Endothelial cell of umbilical vein (primary cell): ENCODE results near the gene AUTS2. TPM values are rescaled to one million over a fixed set of nuclear protein-coding genes. Genes with fewer than 3 reads are reported as not detected.

Experiments
- BruUV-seq: library from RNA; stranded (reverse); fragments of 400-500 nt; replicated peaks from 2 replicates; lab custom pipeline; 2021; lab: Mats Ljungman, UMichigan
- CTCF ChIA-PET: fragments of 300-600, 350-600 bp; sonication (Branson Sonifier 250); formaldehyde crosslinking; loops from one replicate; lab custom pipeline; 2021; ENCODE audit warnings: antibody characterized with exemption, inconsistent platforms; lab: Charles Lee
- POLR2A ChIA-PET: fragments of 300-600, 350-600 bp; sonication (Branson Sonifier 250); formaldehyde crosslinking; loops from one replicate; lab custom pipeline; 2021; ENCODE audit warnings: antibody characterized with exemption, inconsistent platforms; lab: Charles Lee
- DNase-seq: peaks from one replicate; pipeline ENCODE4 v3.0.0-alpha.2; 2011; ENCODE audit warnings: low read depth, low spot score
- FAIRE-seq: peaks from 2 replicates; lab custom pipeline; 2011; peaks lifted over from hg19 to GRCh38; lab: Jason Lieb, UNC
- H2AFZ ChIP-seq: 2 replicates; pipeline ENCODE4 v1.6.0; 2012; ENCODE audit warnings: low read depth, low read length, control low read depth, inconsistent platforms
- H3K27ac ChIP-seq: 2 replicates; pipeline ENCODE4 v1.5.1; 2011; ENCODE audit warnings: low read depth, mild to moderate bottlenecking, control low read depth, low read length, moderate library complexity; ENCODE audit not compliant: insufficient read depth
- H3K27me3 ChIP-seq, 2 experiments: 2 replicates each; pipeline versions ENCODE4 v1.6.0 to v1.6.1; 2011; ENCODE audit warnings: low read length in 2 of 2, mixed read lengths in 1 of 2; ENCODE audit not compliant: control insufficient read depth in 2 of 2, insufficient read depth in 2 of 2
- H3K36me3 ChIP-seq, 2 experiments: 2 replicates in 1 of 2; 3 replicates in 1 of 2; pipeline ENCODE4 v1.5.1; 2011; ENCODE audit warnings: low read length in 2 of 2, mild to moderate bottlenecking in 1 of 2, moderate library complexity in 1 of 2; ENCODE audit not compliant: control insufficient read depth in 2 of 2, insufficient read depth in 2 of 2; ENCODE audit errors: extremely low read depth in 1 of 2
- H3K4me1 ChIP-seq: 3 replicates; pipeline ENCODE4 v1.5.1; 2011; ENCODE audit warnings: mild to moderate bottlenecking, low read length; ENCODE audit not compliant: control insufficient read depth, insufficient read depth; ENCODE audit errors: extremely low read depth
- H3K4me2 ChIP-seq: 2 replicates; pipeline ENCODE4 v1.6.1; 2011; ENCODE audit warnings: low read length, control low read depth, mixed read lengths; ENCODE audit not compliant: insufficient read depth
- H3K4me3 ChIP-seq, 3 experiments: fragments of 200-600 bp in 1 of 3; sonication (generic), shearing (Covaris generic) in 1 of 3; replicated peaks in 1 of 3; 2 replicates each; pipeline ENCODE4 v1.5.1; 2011 to 2016; ENCODE audit warnings: control low read depth in 3 of 3, low read length in 3 of 3, mild to moderate bottlenecking in 2 of 3, inconsistent platforms in 1 of 3, low read depth in 1 of 3, moderate library complexity in 1 of 3; ENCODE audit not compliant: insufficient read depth in 1 of 3
- H3K79me2 ChIP-seq: 2 replicates; pipeline ENCODE4 v1.6.0; 2012; ENCODE audit warnings: low read length, inconsistent platforms; ENCODE audit not compliant: control insufficient read depth, insufficient read depth
- H3K9ac ChIP-seq: replicated peaks from 2 replicates; pipeline ENCODE3; 2011; ENCODE audit warnings: low read length, control low read depth; ENCODE audit not compliant: insufficient read depth; ENCODE audit errors: extremely low read depth
- H3K9me1 ChIP-seq: replicated peaks from 3 replicates; pipeline ENCODE4 v1.6.0; 2011; ENCODE audit warnings: mild to moderate bottlenecking, low read length; ENCODE audit not compliant: control insufficient read depth, insufficient read depth; ENCODE audit errors: extremely low read depth
- H3K9me3 ChIP-seq: replicated peaks from 2 replicates; pipeline ENCODE4 v1.5.1; 2012; ENCODE audit warnings: low read length, inconsistent platforms; ENCODE audit not compliant: control insufficient read depth, insufficient read depth
- H4K20me1 ChIP-seq: replicated peaks from 2 replicates; pipeline ENCODE3; 2011; ENCODE audit warnings: mild to moderate bottlenecking, low read length; ENCODE audit not compliant: control insufficient read depth, insufficient read depth; ENCODE audit errors: extremely low read depth
- CTCF ChIP-seq, 2 donors: IDR thresholded peaks; 1 replicate in 1 of 2; 2 replicates in 1 of 2; pipeline ENCODE4 v1.5.1; 2011; ENCODE audit warnings: low read length in 2 of 2, mild to moderate bottlenecking in 2 of 2, moderate library complexity in 2 of 2, control low read depth in 1 of 2, inconsistent platforms in 1 of 2, low read depth in 1 of 2; ENCODE audit not compliant: insufficient read depth in 1 of 2; ENCODE audit errors: extremely low read depth in 1 of 2
- EZH2 ChIP-seq: IDR thresholded peaks from 2 replicates; pipeline ENCODE4 v1.6.1; 2012; ENCODE audit warnings: borderline replicate concordance, low read depth, mild to moderate bottlenecking, moderate library complexity, low read length, inconsistent platforms; ENCODE audit not compliant: severe bottlenecking
- FOS ChIP-seq: IDR thresholded peaks from 2 replicates; pipeline ENCODE4 v1.6.1; 2011; ENCODE audit warnings: mild to moderate bottlenecking, low read length, moderate library complexity, borderline replicate concordance; ENCODE audit not compliant: insufficient read depth
- GATA2 ChIP-seq: IDR thresholded peaks from 2 replicates; pipeline ENCODE4 v1.7.0; 2011; ENCODE audit warnings: low read depth, mild to moderate bottlenecking, moderate library complexity, mixed read lengths, low read length; ENCODE audit not compliant: insufficient read length, insufficient read depth
- JUN ChIP-seq: IDR thresholded peaks from 2 replicates; pipeline ENCODE4 v1.6.1; 2011; ENCODE audit warnings: borderline replicate concordance, low read depth; ENCODE audit not compliant: insufficient read length, insufficient read depth
- MAX ChIP-seq: IDR thresholded peaks from 2 replicates; pipeline ENCODE4 v1.6.1; 2011; ENCODE audit not compliant: insufficient read depth, insufficient read length
- MYC ChIP-seq: IDR thresholded peaks from one replicate; pipeline ENCODE4 v1.6.1; 2011; ENCODE audit warnings: mild to moderate bottlenecking, low read depth, low read length
- POLR2A ChIP-seq: IDR thresholded peaks from 2 replicates; pipeline ENCODE4 v1.6.1; 2012; ENCODE audit warnings: low read depth, mild to moderate bottlenecking, control low read depth, low read length
- POLR2AphosphoS5 ChIP-seq: IDR thresholded peaks from 2 replicates; pipeline ENCODE4 v1.6.1; 2012; ENCODE audit warnings: low read depth, mild to moderate bottlenecking, control low read depth, low read length, moderate library complexity; ENCODE audit not compliant: insufficient read depth
- dilution Hi-C: fragments of 300-500 bp; cut with MboI; formaldehyde crosslinking; loops from one replicate; pipeline ENCODE4 v1.15.0; 2019; ENCODE audit warnings: low sequenced_read_pairs; ENCODE audit not compliant: extremely low pct_ligation_motif_present
- intact Hi-C: fragments of 100-400 bp; cut with micrococcal nuclease; formaldehyde crosslinking; loops from one replicate; pipeline ENCODE4 v1.10.0; 2022
- polyA plus RNA-seq, 4 experiments: library from polyadenylated mRNA; depleted of rRNA in 3 of 4; stranded (reverse) in 3 of 4; unstranded in 1 of 4; fragments of >200 nt; gene quantifications; 2 replicates each; pipeline versions ENCODE4 v1.2.1 to v1.2.3, GENCODE V29; 2011 to 2012; ENCODE audit warnings: missing spikeins in 1 of 4
- total RNA-seq: library from RNA; stranded (reverse); gene quantifications from 2 replicates; pipeline ENCODE4 v1.2.3, GENCODE V29; 2021

The AUTS2 gene
- total and polyA plus RNA-seq, 2 donors (not counting 3 experiments of a cell fraction or from before 2014, with no cell fraction given), result 0.59 to 8.0 TPM

GRCh38 chr7:70190281-70190680 is 592.0 kb downstream of the AUTS2 start:
- H2AFZ ChIP-seq, result no peak overlapping the region
- TF ChIP-seq CTCF (IDR thresholded peaks at IDR 0.05; ENCODE audit: extremely low read depth in 1 of 2, insufficient read depth in 1 of 2, low read depth in 1 of 2, low read length in 2 of 2), result no peak
- no peak for TF ChIP-seq MAX
- TF ChIP-seq POLR2AphosphoS5, result no peak
- TF ChIP-seq EZH2, result no peak
- no peak for TF ChIP-seq GATA2
- no peak for TF ChIP-seq POLR2A
- no peak for TF ChIP-seq FOS
- TF ChIP-seq MYC, result no peak
- TF ChIP-seq JUN, result no peak
- H3K9me1 ChIP-seq, result no peaks in the 10 kb centered on the region
- intact Hi-C loops (loop anchor here (10.0 kb wide), 1 partner anchor 505 kb away; no protein-coding TSS in a partner anchor), dilution Hi-C loops (no loop called here)
- DNase-seq (no peak), FAIRE-seq (no peak)
- H3K36me3 ChIP-seq, result no peaks in the 10 kb centered on the region
- BruUV-seq, result no TSS peak
- POLR2A ChIA-PET, result no interaction called here
- no peaks in the 10 kb centered on the region for H3K4me1 ChIP-seq
- no peaks in the 10 kb centered on the region for H4K20me1 ChIP-seq
- no peaks in the 10 kb centered on the region for H3K27me3 ChIP-seq
- H3K27ac ChIP-seq, result no peak overlapping the region
- H3K4me3 ChIP-seq, result no peak overlapping the region
- H3K79me2 ChIP-seq, result no peaks in the 10 kb centered on the region
- H3K4me2 ChIP-seq, result no peak overlapping the region
- H3K9me3 ChIP-seq, result no peaks in the 10 kb centered on the region
- CTCF ChIA-PET, result no interaction called here
- no peak overlapping the region for H3K9ac ChIP-seq
